Esophagus squamous epithelium (tissue), 4 donors: ENCODE data around the gene ELN.

Experiments
- CTCF ChIP-seq, 6 experiments: fragments of 450-650 bp in 4 of 6; fragments of 200-600 bp in 2 of 6; sonication (generic) in 2 of 6; IDR thresholded peaks; one replicate each; pipeline ENCODE4 v1.5.1; 2016 to 2019; ENCODE audit warnings: antibody characterized with exemption in 6 of 6, mild to moderate bottlenecking in 4 of 6, moderate library complexity in 4 of 6
- POLR2A ChIP-seq, 4 donors: fragments of 450-650 bp; IDR thresholded peaks; one replicate each; pipeline ENCODE4 v1.6.1; 2017; ENCODE audit warnings: antibody characterized with exemption in 4 of 4, mild to moderate bottlenecking in 4 of 4, moderate library complexity in 3 of 4

- no peak for TF ChIP-seq CTCF (IDR thresholded peaks at IDR 0.05)
- no peak for TF ChIP-seq POLR2A (IDR thresholded peaks at IDR 0.05)
Observed at GRCh38 chr7:74083928-74084721, 56.2 kb downstream of the ELN start.
